Fibroblast of lung (primary cell): ENCODE data around the gene CORIN. TPM values are rescaled to one million over a fixed set of nuclear protein-coding genes. Genes with fewer than 3 reads are reported as not detected.

Experiments
- DNase-seq, 2 donors: peaks; one replicate each; pipeline versions ENCODE4 v3.0.0 to v3.0.0-alpha.2; 2010; ENCODE audit warnings: low read depth in 2 of 2
- H2AFZ ChIP-seq: 2 replicates; pipeline ENCODE4 v1.5.1; 2012; ENCODE audit warnings: low read length, control low read depth, inconsistent platforms
- H3K27ac ChIP-seq: 2 replicates; pipeline ENCODE4 v1.5.1; 2011; ENCODE audit warnings: low read length, control low read depth; ENCODE audit not compliant: insufficient read depth
- H3K27me3 ChIP-seq: 2 replicates; pipeline ENCODE4 v1.5.1; 2011; ENCODE audit warnings: mild to moderate bottlenecking, low read length; ENCODE audit not compliant: control insufficient read depth, insufficient read depth
- H3K36me3 ChIP-seq: 2 replicates; pipeline ENCODE4 v1.5.1; 2011; ENCODE audit warnings: low read length; ENCODE audit not compliant: control insufficient read depth, insufficient read depth
- H3K4me1 ChIP-seq: 2 replicates; pipeline ENCODE4 v1.5.1; 2011; ENCODE audit warnings: low read length; ENCODE audit not compliant: control insufficient read depth, insufficient read depth; ENCODE audit errors: extremely low read depth
- H3K4me2 ChIP-seq: 2 replicates; pipeline ENCODE4 v1.5.1; 2011; ENCODE audit warnings: low read length, control low read depth; ENCODE audit not compliant: insufficient read depth; ENCODE audit errors: extremely low read depth
- H3K4me3 ChIP-seq, 4 experiments: fragments of 200-600 bp in 1 of 4; sonication (generic) in 1 of 4; replicated peaks in 1 of 4; 2 replicates each; pipeline ENCODE4 v1.5.1; 2011 to 2016; ENCODE audit warnings: low read length in 4 of 4, low read depth in 3 of 4, mild to moderate bottlenecking in 3 of 4, control low read depth in 2 of 4, inconsistent platforms in 1 of 4, mixed read lengths in 1 of 4; ENCODE audit not compliant: insufficient read depth in 1 of 4; ENCODE audit errors: control extremely low read depth in 1 of 4
- H3K79me2 ChIP-seq: 2 replicates; pipeline ENCODE4 v1.5.1; 2012; ENCODE audit warnings: mild to moderate bottlenecking, low read length, inconsistent platforms; ENCODE audit not compliant: control insufficient read depth, insufficient read depth
- H3K9ac ChIP-seq: 2 replicates; pipeline ENCODE4 v1.5.1; 2011; ENCODE audit warnings: mild to moderate bottlenecking, low read length, control low read depth; ENCODE audit not compliant: insufficient read depth
- H3K9me3 ChIP-seq: 2 replicates; pipeline ENCODE4 v1.5.1; 2012; ENCODE audit warnings: low read depth, low read length; ENCODE audit not compliant: control insufficient read depth, insufficient read depth
- H4K20me1 ChIP-seq: 2 replicates; pipeline ENCODE4 v1.5.1; 2011; ENCODE audit warnings: low read length; ENCODE audit not compliant: control insufficient read depth, insufficient read depth; ENCODE audit errors: extremely low read depth
- CTCF ChIP-seq, 2 donors: IDR thresholded peaks in 1 of 2; conservative IDR thresholded peaks in 1 of 2; 1 replicate in 1 of 2; 2 replicates in 1 of 2; pipeline ENCODE4 v1.5.1; 2011 to 2012; ENCODE audit warnings: low read length in 2 of 2, control low read depth in 1 of 2, inconsistent platforms in 1 of 2, low read depth in 1 of 2, mild to moderate bottlenecking in 1 of 2
- EZH2 ChIP-seq: IDR thresholded peaks from 2 replicates; pipeline ENCODE4 v1.5.1; 2012; ENCODE audit warnings: low read length, control low read depth, mild to moderate bottlenecking; ENCODE audit errors: missing control alignments
- polyA plus RNA-seq, 2 donors: library from polyadenylated mRNA; depleted of rRNA in 1 of 2; stranded (reverse) in 1 of 2; unstranded in 1 of 2; fragments of >200 nt; gene quantifications; 2 replicates each; pipeline ENCODE4 v1.2.1, GENCODE V29; 2011 to 2012; ENCODE audit warnings: missing spikeins in 1 of 2
- total RNA-seq: library from RNA; depleted of rRNA; stranded (reverse); fragments of >200 nt; gene quantifications from 2 replicates; pipeline ENCODE4 v1.2.1, GENCODE V29; 2014

The CORIN gene
- total and polyA plus RNA-seq, 2 donors (not counting 1 experiment from before 2014, with no cell fraction given): 1.5 to 22.2 TPM

GRCh38 chr4:47736146-47736545 is 101.7 kb downstream of the CORIN start:
- Histone ChIP-seq H3K27me3 (no peaks in the 10 kb centered on the region), H2AFZ (no peak overlapping the region), H3K27ac (no peak overlapping the region), H3K36me3 (no peaks in the 10 kb centered on the region), H3K4me3 (no peak overlapping the region), H3K9ac (no peak overlapping the region), H3K4me1 (no peaks in the 10 kb centered on the region), H3K79me2 (no peaks in the 10 kb centered on the region), H4K20me1 (no peaks in the 10 kb centered on the region), H3K9me3 (no peaks in the 10 kb centered on the region), H3K4me2 (no peak overlapping the region)
- no peak for TF ChIP-seq EZH2
- no peak for TF ChIP-seq CTCF (conservative IDR thresholded peaks at IDR 0.05 in 1 of 2, IDR thresholded peaks at IDR 0.05 in 1 of 2; ENCODE audit: low read depth in 1 of 2, low read length in 2 of 2)
- DNase-seq: no peak

GRCh38 chr4:47733302-47734175 is 104.3 kb downstream of the CORIN start:
- no peak for TF ChIP-seq EZH2
- no peak for TF ChIP-seq CTCF (conservative IDR thresholded peaks at IDR 0.05 in 1 of 2, IDR thresholded peaks at IDR 0.05 in 1 of 2; ENCODE audit: low read depth in 1 of 2, low read length in 2 of 2)
- Histone ChIP-seq H3K36me3 (no peaks in the 10 kb centered on the region), H4K20me1 (no peaks in the 10 kb centered on the region), H3K4me2 (no peak overlapping the region), H3K27ac (no peak overlapping the region), H3K9me3 (no peaks in the 10 kb centered on the region), H3K79me2 (no peaks in the 10 kb centered on the region), H2AFZ (no peak overlapping the region), H3K4me1 (no peaks in the 10 kb centered on the region), H3K4me3 (no peak overlapping the region), H3K9ac (no peak overlapping the region), H3K27me3 (no peaks in the 10 kb centered on the region)
- DNase-seq: no peak

- Histone ChIP-seq H3K27ac (no peak overlapping the region), H3K36me3 (no peaks in the 10 kb centered on the region), H3K79me2 (no peaks in the 10 kb centered on the region), H3K27me3 (no peaks in the 10 kb centered on the region), H2AFZ (no peak overlapping the region), H3K4me1 (no peaks in the 10 kb centered on the region), H3K9ac (no peak overlapping the region), H3K4me3 (no peak overlapping the region), H3K9me3 (no peaks in the 10 kb centered on the region), H4K20me1 (no peaks in the 10 kb centered on the region), H3K4me2 (no peak overlapping the region)
- TF ChIP-seq CTCF (conservative IDR thresholded peaks at IDR 0.05 in 1 of 2, IDR thresholded peaks at IDR 0.05 in 1 of 2; ENCODE audit: low read depth in 1 of 2, low read length in 2 of 2): no peak
- no peak for TF ChIP-seq EZH2
- no peak for DNase-seq
These were observed 106.7 kb downstream of the CORIN start for GRCh38 chr4:47731182-47731581.
